Kidney glomerular epithelial cell (primary cell): ENCODE results near the gene FXYD7.
"Not testable (repeated sequence)": the region's sequence is repeated elsewhere in the genome, so short reads cannot be mapped to it uniquely, and the experiment has no call there.

Experiments used
- DNase-seq: peaks from one replicate; lab custom pipeline; 2025; lab: John Stamatoyannopoulos, UW

Gene FXYD7

DNA sequence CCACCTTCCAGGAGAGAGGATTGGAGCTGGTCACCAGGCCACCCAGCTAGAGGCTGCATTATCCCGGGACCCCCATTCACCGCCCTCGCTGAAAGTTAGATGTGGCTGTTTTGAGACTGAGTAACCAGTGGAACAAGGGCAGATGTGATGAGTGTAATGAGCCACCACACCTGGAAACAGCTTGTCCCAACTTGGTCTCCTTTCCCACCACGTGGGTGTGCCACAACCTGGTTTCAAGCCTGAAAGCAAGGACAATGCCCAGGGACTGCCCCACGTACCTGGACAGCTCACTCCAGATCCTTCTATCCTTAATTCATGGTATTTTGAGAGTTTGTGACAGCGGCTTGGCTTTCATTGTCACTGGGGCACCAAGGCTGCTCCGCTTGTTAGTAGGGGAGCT lies 15.2 kb upstream of the FXYD7 start:
- DNase-seq = no peak

DNA sequence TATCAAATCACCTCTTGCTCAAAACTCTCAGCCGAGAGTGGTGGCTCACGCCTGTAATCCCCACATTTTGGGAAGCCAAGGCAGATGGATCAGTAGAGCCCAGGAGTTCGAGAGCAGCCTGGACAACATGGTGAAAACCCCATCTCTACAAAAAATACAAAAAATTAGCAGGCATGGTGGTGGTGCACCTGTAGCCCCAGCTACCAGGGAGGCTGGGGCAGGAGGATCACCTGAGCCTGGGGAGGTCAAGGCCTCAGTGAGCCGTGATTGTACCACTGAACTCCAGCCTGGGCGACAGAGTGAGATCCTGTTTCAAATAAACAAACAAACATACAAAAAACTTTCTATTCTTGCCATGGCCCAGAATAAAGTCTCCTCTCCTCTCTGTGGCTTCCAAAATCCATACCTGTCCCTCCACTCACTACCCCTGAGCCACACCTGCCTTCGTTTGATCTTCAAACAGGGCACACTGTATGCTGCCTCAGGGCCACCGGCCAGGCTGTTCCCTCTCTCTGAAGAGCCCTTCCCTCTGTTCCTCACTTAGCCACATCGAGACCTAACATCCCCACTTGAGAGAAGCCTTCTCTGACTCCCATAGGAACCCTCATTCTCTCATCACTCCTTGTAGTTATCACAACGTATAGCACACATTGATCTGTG lies 14.5 kb upstream of the FXYD7 start:
- DNase-seq = no peak

DNA sequence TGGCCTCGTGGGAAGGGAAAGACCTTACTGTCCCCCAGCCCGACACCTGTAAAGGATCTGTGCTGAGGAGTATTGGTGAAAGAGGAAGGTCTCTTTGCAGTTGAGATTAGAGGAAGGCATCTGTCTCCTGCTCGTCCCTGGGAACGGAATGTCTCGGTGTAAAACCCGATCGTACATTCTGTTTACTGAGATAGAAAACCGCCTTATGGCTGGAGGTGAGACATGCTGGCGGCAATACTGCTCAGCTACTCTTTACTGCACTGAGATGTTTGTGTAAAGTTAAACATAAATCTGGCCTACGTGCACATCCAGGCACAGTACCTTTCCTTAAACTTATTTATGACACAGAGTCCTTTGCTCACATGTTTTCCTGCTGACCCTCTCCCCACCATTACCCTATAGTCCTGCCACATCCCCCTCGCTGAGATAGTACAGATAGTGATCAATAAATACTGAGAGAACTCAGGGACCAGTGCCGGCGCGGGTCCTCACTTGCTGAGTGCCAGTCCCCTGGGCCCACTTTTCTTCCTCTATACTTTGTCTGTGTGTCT lies 13.3 kb upstream of the FXYD7 start:
- not testable (repeated sequence) for DNase-seq

DNA sequence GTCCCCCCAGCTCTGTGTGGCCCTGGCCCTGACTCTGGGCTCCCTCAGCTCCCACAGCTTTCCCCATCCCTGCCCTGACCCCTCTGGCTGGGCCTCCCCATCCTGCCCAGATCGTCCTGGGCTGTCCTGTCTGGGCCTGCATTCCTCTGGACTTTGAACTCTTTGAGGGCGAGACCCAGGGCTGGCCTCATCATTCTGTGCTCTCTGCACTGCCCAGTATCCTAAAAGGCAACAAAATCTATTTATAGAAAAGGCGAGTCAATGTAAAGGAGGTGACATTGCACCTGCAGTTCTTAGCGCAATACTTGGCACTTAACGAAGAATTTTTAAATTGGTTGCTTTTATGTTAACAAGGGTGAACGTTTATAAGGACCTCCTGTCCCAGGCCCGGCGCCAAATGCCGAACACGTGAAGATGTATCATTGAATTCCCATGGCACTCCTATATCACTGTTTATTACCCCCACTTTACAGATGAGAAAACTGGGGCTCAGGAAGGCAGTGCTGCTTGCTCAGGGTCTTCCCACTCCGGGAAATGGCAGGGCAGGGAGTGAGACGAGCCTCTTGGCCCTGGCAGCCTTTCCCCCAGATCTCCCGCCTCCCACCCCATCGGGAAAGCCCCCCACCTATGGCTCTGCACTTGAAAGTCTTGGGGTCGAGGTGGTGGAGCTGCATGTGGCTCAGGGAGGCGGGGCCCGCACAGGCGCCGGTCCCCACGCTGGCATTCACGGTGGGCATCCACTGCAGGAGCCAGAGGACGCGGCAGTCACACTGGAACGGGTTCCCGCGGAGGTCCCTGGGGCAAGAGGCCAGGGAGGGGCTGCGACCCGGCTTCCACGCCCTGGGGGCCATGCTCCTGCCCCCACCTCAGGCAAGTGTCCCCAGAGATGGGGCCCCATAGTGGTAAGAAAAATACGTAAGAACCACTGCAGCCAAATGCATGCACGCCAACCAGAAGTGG lies 12.0 kb upstream of the FXYD7 start:
- DNase-seq = no peak

DNA sequence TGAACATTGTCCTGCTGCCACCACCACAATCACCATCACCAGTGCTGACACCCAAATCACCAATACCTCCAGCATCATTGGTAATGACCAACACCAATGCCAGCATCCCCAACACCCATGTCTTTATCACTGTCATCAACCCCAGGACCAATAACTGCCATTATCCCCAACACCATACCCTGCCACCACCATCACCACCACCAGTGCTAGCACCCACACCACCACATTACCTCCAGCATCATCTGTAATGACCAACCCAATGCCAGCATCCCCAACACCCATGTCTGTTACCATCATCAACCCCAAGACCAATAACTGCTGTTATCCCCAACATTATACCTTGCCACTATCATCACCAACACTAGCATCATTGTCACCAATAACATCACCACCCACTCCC lies 10.8 kb upstream of the FXYD7 start:
- no peak for DNase-seq

DNA sequence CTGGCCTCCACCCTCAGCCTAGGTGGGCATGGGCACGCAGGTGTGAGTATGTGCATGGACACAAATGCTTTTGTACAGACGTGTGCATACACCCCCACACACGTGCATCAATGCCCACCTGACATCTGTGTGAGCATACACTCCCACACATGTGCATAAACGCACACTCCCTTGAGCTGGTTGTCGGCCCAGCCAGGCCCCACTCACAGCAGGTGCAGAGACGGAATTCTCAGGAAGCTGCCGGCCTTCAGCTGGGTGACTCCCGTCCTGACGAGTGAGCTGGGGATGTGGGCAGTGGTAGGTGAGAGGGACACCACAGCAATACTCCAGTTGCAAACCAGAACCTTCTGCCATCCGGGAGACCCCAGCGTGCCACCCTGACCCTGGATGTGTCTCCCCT lies 9.2 kb upstream of the FXYD7 start:
- DNase-seq = no peak

DNA sequence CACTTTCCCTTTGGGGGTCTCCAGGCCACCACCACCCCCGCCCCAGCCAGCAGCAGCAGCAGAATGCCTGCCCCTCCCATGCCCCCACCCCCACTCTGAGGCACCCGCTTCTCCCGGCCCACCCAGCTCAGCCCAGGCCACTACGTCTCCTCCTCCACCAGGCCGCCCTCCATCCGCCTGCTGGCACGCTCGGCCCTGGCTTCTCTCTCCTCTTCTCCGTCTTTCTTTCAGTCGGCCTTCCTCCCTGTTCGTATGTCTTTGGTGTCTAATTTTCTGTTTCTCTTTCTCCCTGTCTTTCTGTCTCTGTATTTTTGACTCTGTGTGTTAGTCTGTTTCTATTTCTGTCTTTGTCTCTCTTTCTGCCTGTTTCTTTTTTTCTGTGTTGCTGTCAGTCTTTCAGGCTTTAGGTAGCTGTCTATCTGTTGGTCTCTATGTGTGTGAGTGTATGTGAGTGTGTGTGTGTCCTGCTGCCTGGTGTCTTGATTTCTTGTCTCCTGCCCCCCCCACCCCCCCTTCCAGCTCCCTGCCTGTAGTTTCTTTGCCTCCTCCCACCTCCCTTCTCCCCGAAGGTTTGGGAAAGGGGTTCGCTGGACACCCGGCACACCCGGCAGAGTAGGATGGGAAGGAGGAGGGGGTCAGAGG lies 8.3 kb upstream of the FXYD7 start, which contains the start of gene LGI4:
Gene LGI4, minus strand, starts transcription at position 459 of the 642 bp plus-strand sequence. Its CDS starts 379 bp downstream, at position 80.
- no peak for DNase-seq

DNA sequence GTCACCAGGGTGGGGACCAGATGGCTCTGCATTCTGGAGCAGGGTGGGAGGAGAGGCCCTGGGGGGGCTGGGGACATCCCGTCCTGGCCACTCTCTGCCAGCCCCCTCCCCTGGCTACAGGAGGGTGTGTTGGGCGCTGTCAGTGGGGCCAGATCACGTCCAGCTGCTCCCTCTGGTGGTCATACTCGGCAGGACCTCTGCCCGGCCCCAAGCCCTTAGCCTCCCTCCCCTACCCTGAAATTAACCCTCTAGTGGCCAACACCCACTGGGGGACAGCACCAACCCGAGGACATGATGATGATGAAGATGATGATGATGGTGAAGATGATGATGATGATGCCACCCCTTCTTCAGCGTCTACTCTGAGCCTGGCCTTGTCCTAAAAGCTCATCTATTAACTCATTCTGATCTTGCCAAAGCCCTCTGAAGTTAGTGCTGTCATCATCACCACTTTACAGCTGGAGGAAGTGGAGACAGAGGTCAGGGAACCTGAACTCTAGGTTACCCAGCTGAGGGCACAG lies 7.6 kb upstream of the FXYD7 start:
- peak; percentile 19 for DNase-seq

DNA sequence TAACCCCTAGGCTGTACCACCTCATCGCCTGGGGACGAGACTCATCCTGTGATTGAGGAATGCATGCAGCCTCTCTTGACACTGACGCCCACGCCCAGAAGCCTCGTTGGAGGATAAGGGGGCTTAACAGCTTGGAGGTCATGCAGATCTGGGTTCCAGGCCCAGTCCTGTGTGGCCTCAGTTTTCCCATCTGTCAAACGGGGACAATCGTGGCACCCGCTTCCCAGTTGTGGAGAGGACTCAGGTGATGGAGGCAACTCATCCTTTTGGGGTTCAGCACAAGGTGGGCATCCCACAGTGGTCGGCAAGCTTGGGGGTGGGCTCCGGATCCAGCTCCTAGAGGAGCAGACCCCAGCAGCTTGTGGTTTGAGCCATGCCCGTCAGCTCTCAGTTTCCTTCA lies 6.8 kb upstream of the FXYD7 start:
- DNase-seq = no peak

DNA sequence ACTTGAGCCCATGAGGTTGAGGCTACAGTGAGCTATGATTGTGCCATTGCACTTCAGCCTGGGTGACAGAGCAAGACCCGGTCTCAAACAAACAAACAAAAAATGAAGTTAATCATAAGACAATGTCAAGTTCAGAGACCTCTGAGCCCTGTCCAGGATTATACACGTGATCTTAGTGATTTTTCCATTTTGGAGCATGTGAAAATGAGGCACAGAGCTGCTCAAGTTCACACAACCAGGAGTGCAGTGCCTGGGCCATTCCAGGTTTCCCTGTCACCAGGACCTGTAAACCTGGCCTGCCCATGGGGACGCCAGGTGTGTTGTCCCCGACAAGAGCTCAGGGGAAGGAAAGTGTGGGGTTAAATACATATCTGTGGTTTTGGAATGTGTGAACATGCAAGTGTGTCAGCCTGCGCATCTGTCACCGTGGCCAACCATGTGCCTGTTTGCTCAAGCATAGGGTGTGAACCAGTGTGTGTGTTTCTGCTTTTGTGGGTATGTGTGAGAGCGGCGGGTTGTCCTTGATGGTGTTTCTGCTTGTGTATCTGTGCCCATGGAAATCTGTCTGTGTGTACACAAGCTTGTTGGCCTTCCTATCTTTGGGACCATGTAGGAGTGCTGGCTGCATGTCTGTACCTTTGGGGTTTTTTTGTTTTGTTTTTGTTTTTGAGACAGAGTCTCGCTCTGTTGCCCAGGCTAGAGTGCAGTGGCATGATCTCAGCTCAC lies 5.9 kb upstream of the FXYD7 start:
- DNase-seq = no peak

DNA sequence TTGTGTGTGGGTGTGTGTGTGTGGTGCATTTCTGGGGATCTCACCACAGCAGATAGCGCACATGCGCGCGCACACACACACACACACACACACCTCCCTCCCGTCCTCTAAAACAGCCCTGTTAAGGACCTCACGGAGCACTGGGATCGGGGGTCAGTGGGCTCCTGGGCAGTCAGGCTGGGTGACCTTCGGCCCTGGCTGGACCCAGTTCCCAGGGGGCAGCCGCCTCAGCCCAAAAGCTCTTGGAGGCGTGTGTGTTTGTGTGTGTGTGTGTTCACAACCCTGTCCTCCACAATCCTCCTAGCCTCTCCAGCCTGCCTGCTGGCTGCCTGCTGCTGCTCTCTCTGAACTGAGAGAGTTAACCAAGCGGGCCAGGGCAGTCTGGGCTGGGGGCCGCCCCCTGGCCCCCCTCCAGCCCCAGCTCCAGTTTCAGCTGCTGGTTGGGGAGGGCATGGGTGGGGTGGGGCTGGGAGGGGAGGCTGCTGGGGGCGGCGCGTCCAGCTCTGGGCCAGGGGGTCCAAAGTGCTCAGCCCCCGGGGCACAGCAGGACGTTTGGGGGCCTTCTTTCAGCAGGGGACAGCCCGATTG lies 4.7 kb upstream of the FXYD7 start, which contains the start of gene FXYD1:
Gene FXYD1, plus strand, starts transcription at position 520 of the 588 bp plus-strand sequence. CDS start 1,256 bp downstream, outside the sequence.
- no peak for DNase-seq

DNA sequence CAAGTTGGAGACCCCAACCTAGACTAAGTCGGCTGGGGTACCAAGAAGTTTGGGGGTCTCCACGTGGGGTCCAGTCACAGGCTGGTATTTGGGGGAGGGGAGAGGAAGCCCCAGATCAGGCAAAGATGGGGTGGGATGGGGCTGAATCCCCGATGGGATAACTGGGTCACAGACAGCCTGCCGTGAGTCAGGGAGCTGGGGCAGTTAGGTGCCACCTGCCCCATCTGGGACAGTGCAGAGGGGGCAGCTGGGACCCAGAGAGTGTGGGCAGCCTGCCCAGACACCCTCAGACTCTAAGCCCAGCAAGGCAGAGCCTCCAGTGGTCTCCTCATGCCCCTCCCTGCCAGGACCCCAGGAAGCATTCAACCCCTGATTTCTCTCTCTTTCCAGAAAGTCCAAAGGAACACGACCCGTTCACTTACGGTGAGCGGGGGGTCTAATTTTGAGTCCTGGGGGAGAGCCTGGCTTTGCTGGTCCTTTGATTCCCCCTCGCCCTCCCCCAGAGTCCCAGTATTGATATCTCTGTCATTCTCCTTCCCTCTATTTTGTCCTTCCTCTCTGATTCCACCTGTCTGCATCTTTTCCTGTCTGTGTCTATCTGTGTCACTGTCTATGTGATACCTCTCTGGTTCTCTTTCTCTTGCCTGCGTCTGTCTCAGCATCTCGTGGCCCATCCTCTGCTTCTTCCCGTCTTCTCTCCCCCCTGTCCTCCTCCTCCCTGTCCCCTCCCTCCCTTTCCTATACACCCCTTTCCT lies 2.7 kb upstream of the FXYD7 start:
- no peak for DNase-seq

DNA sequence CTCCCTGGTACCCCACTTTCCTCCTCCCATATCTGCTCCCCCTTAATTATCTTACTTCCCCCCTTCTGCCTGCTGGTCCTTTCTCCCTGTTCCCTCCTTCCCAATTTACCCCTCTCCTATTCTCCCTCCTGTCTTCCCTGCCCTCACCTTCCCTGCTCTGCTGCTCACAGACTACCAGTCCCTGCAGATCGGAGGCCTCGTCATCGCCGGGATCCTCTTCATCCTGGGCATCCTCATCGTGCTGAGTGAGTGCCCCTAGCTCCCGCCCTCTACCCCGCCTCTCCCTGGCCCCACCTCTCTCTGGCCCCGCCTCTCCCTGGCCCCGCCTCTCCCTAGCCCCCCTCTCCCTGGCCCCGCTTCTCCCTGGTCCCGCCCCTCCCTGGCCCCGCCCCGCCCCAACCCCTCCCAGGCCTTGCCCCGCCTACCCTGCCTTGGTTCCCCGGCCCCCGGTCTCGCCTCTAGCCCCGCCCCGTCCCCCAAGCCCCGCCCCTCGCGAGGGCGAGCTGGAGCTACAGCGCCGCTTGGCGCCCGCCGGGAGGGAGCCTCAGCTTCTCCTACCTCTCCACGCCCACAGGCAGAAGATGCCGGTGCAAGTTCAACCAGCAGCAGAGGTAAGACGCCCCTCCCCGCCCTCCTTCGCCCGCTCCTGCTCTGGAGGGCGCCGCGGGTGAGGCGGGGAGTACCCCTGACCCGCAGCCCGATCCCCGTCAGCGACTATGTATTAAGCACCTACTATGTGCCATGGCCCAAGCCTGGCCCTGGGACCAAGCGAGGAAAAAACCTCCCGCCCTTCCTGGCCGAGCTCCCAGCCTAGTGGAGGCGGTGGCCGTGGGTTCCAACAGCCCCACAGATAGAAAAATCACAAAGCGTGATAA lies 1.9 kb upstream of the FXYD7 start:
- DNase-seq = peak; percentile 87

DNA sequence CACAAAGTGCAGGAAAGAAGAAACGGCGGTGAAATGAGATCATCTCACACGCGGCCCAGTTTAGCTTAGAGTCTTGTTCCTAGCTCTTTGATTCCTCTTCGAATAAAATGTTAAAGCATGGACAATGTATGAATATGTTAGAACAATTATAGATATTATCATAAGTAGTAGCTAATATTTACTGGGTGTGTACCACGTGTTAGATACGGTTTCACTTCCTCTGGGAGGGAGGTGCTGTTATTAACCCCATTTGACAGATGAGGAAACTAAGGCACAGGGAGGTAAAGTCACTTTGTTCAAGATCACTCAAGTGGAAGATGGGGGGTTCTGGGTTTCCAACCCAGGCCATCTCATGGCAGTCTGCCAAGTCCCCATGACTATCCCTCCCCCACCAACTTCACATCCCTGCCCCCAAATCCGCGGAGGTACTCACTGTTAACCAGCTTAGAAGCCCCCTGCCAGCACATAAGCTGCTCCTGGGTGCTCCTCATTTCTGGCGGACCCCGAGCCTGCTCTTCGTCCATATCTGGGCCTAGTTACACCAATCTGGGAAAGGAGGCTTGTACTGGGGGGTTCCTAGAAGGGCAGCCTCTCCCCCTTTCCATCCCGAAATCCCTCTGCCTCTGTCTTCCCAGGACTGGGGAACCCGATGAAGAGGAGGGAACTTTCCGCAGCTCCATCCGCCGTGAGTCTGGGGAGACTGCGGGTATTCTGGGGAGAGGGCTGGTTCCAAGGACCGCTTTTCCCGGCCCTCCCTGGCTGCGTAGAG lies 1.0 kb upstream of the FXYD7 start:
- DNase-seq = no peak

DNA sequence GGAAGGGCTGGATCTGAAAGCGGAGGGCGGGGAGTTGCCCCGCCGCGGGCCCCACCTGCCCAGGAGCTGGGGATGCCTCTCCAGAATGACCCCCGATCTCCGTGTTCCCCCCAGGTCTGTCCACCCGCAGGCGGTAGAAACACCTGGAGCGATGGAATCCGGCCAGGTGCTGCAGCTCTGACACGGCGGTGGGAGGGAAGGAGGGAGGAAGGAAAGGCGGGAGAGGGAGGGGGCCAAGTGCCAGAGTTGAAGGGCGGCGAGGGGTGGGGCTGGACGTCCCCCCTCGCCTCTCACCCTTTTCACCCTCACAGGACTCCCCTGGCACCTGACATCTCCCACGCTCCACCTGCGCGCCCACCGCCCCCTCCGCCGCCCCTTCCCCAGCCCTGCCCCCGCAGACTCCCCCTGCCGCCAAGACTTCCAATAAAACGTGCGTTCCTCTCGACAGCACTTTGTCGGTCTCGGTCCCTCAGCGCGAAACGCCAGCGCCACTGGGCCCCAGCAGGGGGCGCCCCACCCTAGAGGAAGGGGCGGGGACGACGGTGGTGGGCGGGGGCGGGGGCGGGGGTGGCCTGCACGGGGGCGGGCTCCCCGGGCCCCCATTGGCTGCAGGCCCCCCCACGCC lies 337 bp upstream of the FXYD7 start:
- peak; percentile 25 for DNase-seq

DNA sequence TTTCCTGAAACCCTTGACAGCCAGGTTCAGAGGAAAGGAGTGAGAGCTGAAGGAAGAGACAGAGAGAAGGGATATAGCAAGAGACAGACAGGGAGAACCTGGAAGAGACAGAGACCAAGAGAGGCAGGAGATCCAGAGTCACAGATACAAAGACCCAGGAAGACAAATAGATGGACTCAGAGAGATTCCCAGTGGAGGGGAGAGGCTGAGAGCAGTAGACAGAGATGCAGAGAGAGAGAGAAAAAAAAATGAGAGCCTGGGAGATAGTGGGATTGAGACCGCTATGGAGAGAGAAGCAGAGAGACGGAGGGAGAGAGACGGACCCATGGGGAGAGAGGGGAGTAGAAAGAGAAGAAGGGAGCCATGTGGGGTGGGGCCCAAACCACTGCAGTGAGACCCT lies 763 bp downstream of the FXYD7 start:
- no peak for DNase-seq

DNA sequence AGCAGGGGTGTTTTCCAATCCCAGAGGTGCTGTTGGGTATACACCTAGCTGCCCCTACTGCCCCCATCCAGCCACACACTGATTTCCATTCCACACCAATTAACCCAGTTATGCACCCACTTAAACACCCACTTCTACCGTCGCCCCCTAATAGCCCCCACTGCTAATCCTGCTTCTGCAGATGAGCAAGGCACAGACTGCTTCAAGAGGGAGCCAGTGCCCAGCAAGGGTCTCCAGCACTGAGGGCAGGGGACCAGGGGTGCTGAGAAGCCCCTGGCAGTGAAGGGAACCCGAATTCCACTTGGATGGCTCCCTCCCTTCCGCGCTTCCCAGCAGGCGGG lies 1.2 kb downstream of the FXYD7 start:
- DNase-seq = no peak
